ENCODE measurements around the gene RECK.

DNA sequence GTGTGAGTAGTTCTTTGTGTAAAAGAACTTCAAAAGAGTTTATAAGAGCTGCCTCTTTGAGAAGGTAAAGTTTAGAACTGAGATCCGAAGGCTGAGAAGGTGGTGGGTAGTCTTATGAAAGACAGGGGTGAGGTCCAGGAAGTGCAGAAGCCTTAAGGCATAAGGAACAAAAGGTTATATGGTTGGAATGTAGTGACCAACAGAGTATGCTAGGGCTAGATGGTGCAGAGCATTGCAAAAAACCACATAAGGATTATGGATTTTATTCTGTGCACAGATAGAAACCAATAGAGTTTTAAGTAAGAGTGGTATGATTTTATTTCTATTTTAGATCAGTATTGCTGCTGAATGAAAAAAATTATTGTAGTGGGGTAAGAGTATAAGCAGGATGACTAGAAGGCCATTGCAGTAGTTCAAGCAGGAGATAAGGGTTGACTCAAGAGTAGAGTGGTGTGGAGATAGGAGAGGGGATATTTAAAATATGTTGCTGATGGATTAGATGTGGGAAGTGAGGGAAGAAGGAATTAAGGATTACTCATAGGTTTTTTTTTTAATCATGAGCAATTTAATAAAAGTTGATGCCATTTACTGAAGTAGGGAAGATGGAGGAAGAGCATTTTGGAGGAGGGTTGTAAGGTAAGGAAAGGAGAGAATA is 3.7 kb downstream of the RECK start:
- TF ChIP-seq, protein P1, sequence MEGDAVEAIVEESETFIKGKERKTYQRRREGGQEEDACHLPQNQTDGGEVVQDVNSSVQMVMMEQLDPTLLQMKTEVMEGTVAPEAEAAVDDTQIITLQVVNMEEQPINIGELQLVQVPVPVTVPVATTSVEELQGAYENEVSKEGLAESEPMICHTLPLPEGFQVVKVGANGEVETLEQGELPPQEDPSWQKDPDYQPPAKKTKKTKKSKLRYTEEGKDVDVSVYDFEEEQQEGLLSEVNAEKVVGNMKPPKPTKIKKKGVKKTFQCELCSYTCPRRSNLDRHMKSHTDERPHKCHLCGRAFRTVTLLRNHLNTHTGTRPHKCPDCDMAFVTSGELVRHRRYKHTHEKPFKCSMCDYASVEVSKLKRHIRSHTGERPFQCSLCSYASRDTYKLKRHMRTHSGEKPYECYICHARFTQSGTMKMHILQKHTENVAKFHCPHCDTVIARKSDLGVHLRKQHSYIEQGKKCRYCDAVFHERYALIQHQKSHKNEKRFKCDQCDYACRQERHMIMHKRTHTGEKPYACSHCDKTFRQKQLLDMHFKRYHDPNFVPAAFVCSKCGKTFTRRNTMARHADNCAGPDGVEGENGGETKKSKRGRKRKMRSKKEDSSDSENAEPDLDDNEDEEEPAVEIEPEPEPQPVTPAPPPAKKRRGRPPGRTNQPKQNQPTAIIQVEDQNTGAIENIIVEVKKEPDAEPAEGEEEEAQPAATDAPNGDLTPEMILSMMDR (IDR thresholded peaks at IDR 0.05): no peak
- TF ChIP-seq ZFX (IDR thresholded peaks at IDR 0.05; ENCODE audit: borderline replicate concordance): no peak
